Neural cell (in vitro differentiated cells): ENCODE results near the gene FAM210A. TPM values are rescaled to one million over a fixed set of nuclear protein-coding genes. Genes with fewer than 3 reads are reported as not detected.

Source experiments
- polyA plus RNA-seq: library from polyadenylated mRNA; depleted of rRNA; stranded (reverse); fragments of >200 nt; gene quantifications from 2 replicates; pipeline ENCODE4 v1.2.3, GENCODE V29; 2014
- small RNA-seq, 3 experiments: library from RNA; depleted of rRNA; stranded (forward); fragments of <200 nt; gene quantifications; one replicate each; pipeline ENCODE3, GENCODE V24; 2012

The FAM210A gene
- polyA plus RNA-seq, 1 donor from 2014 or later: 11.5 TPM

Small RNA genes within 50 kb of the gene (small RNA-seq; reads per million reads assigned to genes)
- gene AP001525.1 (0 reads per million in 3 experiments), gene RN7SL362P (0 reads per million in 3 experiments)

Other genes starting within 250 kb of the FAM210A start
- 29.8 and 31.1 TPM in 2 replicates for gene RNMT, start 115 bp upstream of the FAM210A start, polyA plus RNA-seq
- not detected in 2 replicates for gene MC5R, start 97.6 kb upstream of the FAM210A start, polyA plus RNA-seq
- gene MC2R, start 189.0 kb upstream of the FAM210A start, polyA plus RNA-seq: not detected in 2 replicates